Measurements from ENCODE around the gene NEGR1. TPM values are rescaled to one million over a fixed set of nuclear protein-coding genes. Genes with fewer than 3 reads are reported as not detected.

The NEGR1 gene
- total RNA-seq (under 1 TPM in 1 of 2 donors, not detected in 1; 0.08 TPM), total RNA-seq (0 reads per million in 2 donors)

GRCh38 chr1:72282271-72283021, at the start of gene NEGR1:
TSS of gene NEGR1 (minus strand) at chr1:72282539.
- Mint-ChIP-seq H3K4me1 (peaks cover 15% of the 10 kb centered on the region), H3K36me3 (ENCODE audit: low read depth) (peaks cover 3% of the 10 kb centered on the region), H3K4me3 (no peak within 1 kb of the TSS), H3K27me3 (peaks cover 5% of the 10 kb centered on the region), H3K27ac (peak within 1 kb of the TSS; percentile 41)
- DNase-seq: peak in 2 of 3 donors; percentile 15 to 52
- ATAC-seq: peak; percentile 82
- H3K9me3 ChIP-seq (ENCODE audit: control insufficient read depth, low read length, poor library complexity, severe bottlenecking): no peaks in the 10 kb centered on the region

GRCh38 chr1:72326494-72326893, 44.2 kb upstream of the NEGR1 start:
- Mint-ChIP-seq H3K4me3 (no peak overlapping the region), H3K27ac (no peak overlapping the region), H3K36me3 (ENCODE audit: low read depth) (no peaks in the 10 kb centered on the region), H3K4me1 (no peaks in the 10 kb centered on the region), H3K27me3 (no peaks in the 10 kb centered on the region)
- ATAC-seq (no peak), DNase-seq (no peak)
- no peaks in the 10 kb centered on the region for H3K9me3 ChIP-seq (ENCODE audit: control insufficient read depth, low read length, poor library complexity, severe bottlenecking)

- no peaks in the 10 kb centered on the region for H3K9me3 ChIP-seq (ENCODE audit: control insufficient read depth, low read length, poor library complexity, severe bottlenecking)
- Mint-ChIP-seq H3K27me3 (no peaks in the 10 kb centered on the region), H3K27ac (no peak overlapping the region), H3K4me3 (no peak overlapping the region), H3K4me1 (no peaks in the 10 kb centered on the region), H3K36me3 (ENCODE audit: low read depth) (no peaks in the 10 kb centered on the region)
- no peak for DNase-seq
- no peak for ATAC-seq
These were observed 42.1 kb upstream of the NEGR1 start for GRCh38 chr1:72324451-72324850.

GRCh38 chr1:72322910-72323309, 40.6 kb upstream of the NEGR1 start:
- H3K27me3 Mint-ChIP-seq: no peaks in the 10 kb centered on the region
- H3K4me3 Mint-ChIP-seq: no peak overlapping the region
- no peaks in the 10 kb centered on the region for H3K36me3 Mint-ChIP-seq (ENCODE audit: low read depth)
- no peaks in the 10 kb centered on the region for H3K9me3 ChIP-seq (ENCODE audit: control insufficient read depth, low read length, poor library complexity, severe bottlenecking)
- no peak overlapping the region for H3K27ac Mint-ChIP-seq
- ATAC-seq (no peak), DNase-seq (no peak)
- no peaks in the 10 kb centered on the region for H3K4me1 Mint-ChIP-seq

- DNase-seq: no peak
- H3K36me3 Mint-ChIP-seq (ENCODE audit: low read depth): no peaks in the 10 kb centered on the region
- no peaks in the 10 kb centered on the region for H3K4me1 Mint-ChIP-seq
- no peak for ATAC-seq
- no peak overlapping the region for H3K4me3 Mint-ChIP-seq
- no peaks in the 10 kb centered on the region for H3K27me3 Mint-ChIP-seq
- no peak overlapping the region for H3K27ac Mint-ChIP-seq
- no peaks in the 10 kb centered on the region for H3K9me3 ChIP-seq (ENCODE audit: control insufficient read depth, low read length, poor library complexity, severe bottlenecking)
These were observed 14.2 kb upstream of the NEGR1 start for GRCh38 chr1:72296501-72296900.

DNA sequence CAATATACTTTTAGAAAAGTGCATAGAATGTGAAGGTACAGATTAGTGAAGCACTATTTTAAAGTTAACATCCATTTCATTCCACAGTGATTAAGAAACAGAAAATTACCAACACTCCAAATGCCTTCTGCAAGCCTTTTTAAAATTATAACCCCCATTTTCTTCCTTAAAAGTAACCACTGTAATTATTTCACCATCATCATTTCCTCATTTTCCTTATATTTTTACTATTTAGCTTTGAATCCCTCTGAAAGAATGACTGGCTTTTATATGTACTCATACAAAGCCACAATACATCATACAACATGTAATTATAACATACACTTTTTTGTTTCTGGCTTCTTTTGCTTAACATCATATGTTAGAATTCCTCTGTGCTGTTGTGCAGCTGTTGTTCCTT, 6.5 kb upstream of the NEGR1 start:
- Mint-ChIP-seq H3K27me3 (no peaks in the 10 kb centered on the region), H3K4me3 (no peak overlapping the region), H3K27ac (no peak overlapping the region), H3K4me1 (no peaks in the 10 kb centered on the region), H3K36me3 (ENCODE audit: low read depth) (no peaks in the 10 kb centered on the region)
- DNase-seq: no peak
- no peak for ATAC-seq
- no peaks in the 10 kb centered on the region for H3K9me3 ChIP-seq (ENCODE audit: control insufficient read depth, low read length, poor library complexity, severe bottlenecking)

GRCh38 chr1:72286401-72286800, 4.1 kb upstream of the NEGR1 start:
- Mint-ChIP-seq H3K27ac (no peak overlapping the region), H3K36me3 (ENCODE audit: low read depth) (no peaks in the 10 kb centered on the region), H3K27me3 (peaks cover 5% of the 10 kb centered on the region), H3K4me1 (peaks cover 9% of the 10 kb centered on the region), H3K4me3 (no peak overlapping the region)
- DNase-seq (no peak), ATAC-seq (no peak)
- H3K9me3 ChIP-seq (ENCODE audit: control insufficient read depth, low read length, poor library complexity, severe bottlenecking): no peaks in the 10 kb centered on the region

DNA sequence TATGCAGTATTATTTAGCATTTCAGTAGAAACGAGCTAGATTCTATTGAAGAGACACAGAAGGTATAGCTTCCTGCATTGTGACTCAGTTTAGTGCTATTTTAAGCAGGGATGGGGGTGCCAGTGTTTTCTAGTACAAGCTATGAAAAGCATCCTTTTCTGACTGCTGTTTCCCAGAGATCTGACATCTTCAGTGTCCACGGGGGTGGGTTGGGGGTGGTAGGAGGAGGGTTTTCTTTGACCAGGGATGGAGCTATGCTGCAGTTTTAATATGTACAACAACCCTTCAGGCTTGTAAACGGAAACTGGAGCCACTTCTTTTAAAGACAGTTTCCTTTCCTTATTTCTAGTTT, 2.7 kb upstream of the NEGR1 start:
- Mint-ChIP-seq H3K27ac (no peak overlapping the region), H3K4me1 (peaks cover 15% of the 10 kb centered on the region)

GRCh38 chr1:72284348-72285073, 2.2 kb upstream of the NEGR1 start:
- no peak overlapping the region for H3K27ac Mint-ChIP-seq
- peaks cover 3% of the 10 kb centered on the region for H3K36me3 Mint-ChIP-seq (ENCODE audit: low read depth)
- DNase-seq: no peak

More for the DNA sequence above, 2.7 kb upstream of the NEGR1 start:
- peaks cover 5% of the 10 kb centered on the region for H3K27me3 Mint-ChIP-seq
- no peaks in the 10 kb centered on the region for H3K9me3 ChIP-seq (ENCODE audit: control insufficient read depth, low read length, poor library complexity, severe bottlenecking)
- H3K4me3 Mint-ChIP-seq: no peak overlapping the region
- ATAC-seq: no peak
- peaks cover 3% of the 10 kb centered on the region for H3K36me3 Mint-ChIP-seq (ENCODE audit: low read depth)
- DNase-seq: no peak

GRCh38 chr1:72284084-72284347, 1.7 kb upstream of the NEGR1 start:
- H3K27me3 Mint-ChIP-seq: peaks cover 5% of the 10 kb centered on the region
- no peak overlapping the region for H3K4me3 Mint-ChIP-seq
- H3K27ac Mint-ChIP-seq: no peak overlapping the region
- peaks cover 15% of the 10 kb centered on the region for H3K4me1 Mint-ChIP-seq
- ATAC-seq (no peak), DNase-seq (no peak)
- peaks cover 3% of the 10 kb centered on the region for H3K36me3 Mint-ChIP-seq (ENCODE audit: low read depth)
- no peaks in the 10 kb centered on the region for H3K9me3 ChIP-seq (ENCODE audit: control insufficient read depth, low read length, poor library complexity, severe bottlenecking)

More at GRCh38 chr1:72284348-72285073, 2.2 kb upstream of the NEGR1 start:
- H3K27me3 Mint-ChIP-seq: peaks cover 5% of the 10 kb centered on the region
- ATAC-seq: peak; percentile 17
- no peaks in the 10 kb centered on the region for H3K9me3 ChIP-seq (ENCODE audit: control insufficient read depth, low read length, poor library complexity, severe bottlenecking)
- H3K4me3 Mint-ChIP-seq: no peak overlapping the region
- peaks cover 15% of the 10 kb centered on the region for H3K4me1 Mint-ChIP-seq

- Mint-ChIP-seq H3K27ac (no peak overlapping the region), H3K36me3 (ENCODE audit: low read depth) (peaks cover 3% of the 10 kb centered on the region), H3K4me3 (no peak overlapping the region), H3K27me3 (peaks cover 5% of the 10 kb centered on the region), H3K4me1 (peaks cover 15% of the 10 kb centered on the region)
- peak; percentile 39 for ATAC-seq
- peak in 1 of 3 donors; percentile 8 for DNase-seq
- no peaks in the 10 kb centered on the region for H3K9me3 ChIP-seq (ENCODE audit: control insufficient read depth, low read length, poor library complexity, severe bottlenecking)
These were observed 1.2 kb upstream of the NEGR1 start for GRCh38 chr1:72283307-72284083.

- Mint-ChIP-seq H3K4me1 (peaks cover 15% of the 10 kb centered on the region), H3K27ac (no peak overlapping the region), H3K4me3 (no peak overlapping the region), H3K27me3 (peaks cover 5% of the 10 kb centered on the region), H3K36me3 (ENCODE audit: low read depth) (peaks cover 3% of the 10 kb centered on the region)
- ATAC-seq (peak; percentile 52), DNase-seq (no peak)
- H3K9me3 ChIP-seq (ENCODE audit: control insufficient read depth, low read length, poor library complexity, severe bottlenecking): no peaks in the 10 kb centered on the region
These were observed 625 bp upstream of the NEGR1 start for GRCh38 chr1:72283022-72283306.

- Mint-ChIP-seq H3K27ac (peak overlapping the region; percentile 41), H3K36me3 (ENCODE audit: low read depth) (peaks cover 3% of the 10 kb centered on the region), H3K4me1 (peaks cover 15% of the 10 kb centered on the region), H3K27me3 (peaks cover 5% of the 10 kb centered on the region), H3K4me3 (no peak overlapping the region)
- no peak for DNase-seq
- H3K9me3 ChIP-seq (ENCODE audit: control insufficient read depth, low read length, poor library complexity, severe bottlenecking): no peaks in the 10 kb centered on the region
- no peak for ATAC-seq
These were observed 585 bp downstream of the NEGR1 start for GRCh38 chr1:72281637-72282270.
